ENCODE measurements around the gene MGAT3. TPM values are rescaled to one million over a fixed set of nuclear protein-coding genes. Genes with fewer than 3 reads are reported as not detected.

Gene MGAT3
- total and polyA plus RNA-seq, 9 of the 15 experiments (the other 6 are each of a cell fraction or from before 2014, with no cell fraction given), result 0.10 to 11.5 (median 4.6) TPM

GRCh38 chr22:39471381-39472141, 14.7 kb downstream of the MGAT3 start (continued):
- TF ChIP-seq ARID2 (IDR thresholded peaks at IDR 0.05), result no peak
- TF ChIP-seq TRIM24 (IDR thresholded peaks at IDR 0.05), result no peak
- TF ChIP-seq LEF1 (IDR thresholded peaks at IDR 0.05), result no peak
- TF ChIP-seq VEZF1 (CRISPR knock-in tag; IDR thresholded peaks at IDR 0.05), result 0 out of 2 replicates have a peak, but pooled peaks have one; percentile 16

GRCh38 chr22:39472570-39473556, 16.1 kb downstream of the MGAT3 start:
- no peaks in the 10 kb centered on the region for H3K9me3 ChIP-seq (replicated peaks; ENCODE audit: control insufficient read depth, insufficient read depth, low read depth, low read length)
- WGBS (ENCODE audit: insufficient coverage, low coverage, missing lambda C conversion rate), result 1% methylated on average over 17 of the region's 19 CpGs
- H3K27ac ChIP-seq (ENCODE audit: extremely low read depth, low read depth, low read length), result peak overlapping the region; percentile 92
- BruUV-seq (replicated peaks), result no TSS peak
- peak overlapping the region; percentile 66 for H3K4me2 ChIP-seq (ENCODE audit: insufficient read depth, low read length)
- H3K4me3 ChIP-seq, result peak overlapping the region; percentile 17; the same call in 1 of the 2 replicates
- H3K4me1 ChIP-seq (replicated peaks in 1 of 2; ENCODE audit: control insufficient read depth in 2 of 2, insufficient read depth in 2 of 2, low read length in 2 of 2), result peaks cover 51 to 87% of the 10 kb centered on the region in 2 experiments
- CTCF ChIA-PET (ENCODE audit: low intra/inter-chr PET ratio), result no interaction called here
- H4K20me1 ChIP-seq (replicated peaks; ENCODE audit: control insufficient read depth, insufficient read depth, low read length), result no peaks in the 10 kb centered on the region
- intact Hi-C loops (cut with micrococcal nuclease) (no loop called here), in situ Hi-C loops (cut with MboI) (no loop called here)
- peak overlapping the region; percentile 72 to 88 for H3K9ac ChIP-seq (ENCODE audit: insufficient read depth in 1 of 2, low read depth in 2 of 2, low read length in 2 of 2)
- no peaks in the 10 kb centered on the region for H3K9me1 ChIP-seq (ENCODE audit: control insufficient read depth, insufficient read depth, low read length)
- peak; percentile 60 to 93 (median 74) for DNase-seq (ENCODE audit: extremely low read depth in 1 of 4, low spot score in 3 of 4)
- H3K27me3 ChIP-seq (ENCODE audit: control insufficient read depth in 2 of 2, insufficient read depth in 2 of 2, low read length in 2 of 2), result no peaks in the 10 kb centered on the region
- POLR2A ChIA-PET, result interaction anchor here (0.6 to 1.8 kb wide), 7 partner anchors 8 to 154 kb away, joined by 3 to 5 read pairs (median 4); partner anchors contain the start of gene ATF4
- H3K36me3 ChIP-seq (ENCODE audit: control insufficient read depth, insufficient read depth, low read length), result peaks cover 7% of the 10 kb centered on the region; the same call in 2 of the 3 replicates
- peaks cover 57% of the 10 kb centered on the region for H3K79me2 ChIP-seq (ENCODE audit: control insufficient read depth, insufficient read depth, low read length)
- peak; percentile 100 for FAIRE-seq
- peak overlapping the region; percentile 82 for H2AFZ ChIP-seq (ENCODE audit: low read depth, low read length)
- ATAC-seq, result peak; percentile 87
- TF ChIP-seq PHF8 (IDR thresholded peaks at IDR 0.05; ENCODE audit: borderline replicate concordance, low read length) (peak; percentile 34; the same call in 1 of the 2 replicates), CAMTA2 (CRISPR knock-in tag; conservative IDR thresholded peaks at IDR 0.05) (no peak), HOXB6 (CRISPR knock-in tag; IDR thresholded peaks at IDR 0.05; ENCODE audit: borderline replicate concordance) (no peak), ARID1B (IDR thresholded peaks at IDR 0.05) (peak; percentile 89), ZSCAN32 (CRISPR knock-in tag; IDR thresholded peaks at IDR 0.05) (no peak), SRSF7 (optimal IDR thresholded peaks at IDR 0.05; ENCODE audit: low read depth, low read length) (no peak), UBTF (IDR thresholded peaks at IDR 0.05; ENCODE audit: borderline replicate concordance in 1 of 2, low read depth in 2 of 2, low read length in 2 of 2) (0 out of 4 replicates have a peak, but pooled peaks of 1 of the 2 experiments have one; percentile 37), ZNF586 (CRISPR knock-in tag; conservative IDR thresholded peaks at IDR 0.05) (no peak), TBL1XR1 (IDR thresholded peaks at IDR 0.05; ENCODE audit: low read length in 2 of 2) (0 out of 4 replicates have a peak, but pooled peaks of 1 of the 2 experiments have one; percentile 36), ZBTB1 (CRISPR knock-in tag; IDR thresholded peaks at IDR 0.05; ENCODE audit: borderline replicate concordance, low read depth) (no peak), RNF2 (IDR thresholded peaks at IDR 0.05) (peak; percentile 79)
